Keratinocyte (primary cell): Measurements from ENCODE around the gene RNU6-1. TPM values are rescaled to one million over a fixed set of nuclear protein-coding genes. Genes with fewer than 3 reads are reported as not detected.
A peak's percentile ranks its signal among the peaks of the same experiment; 100 is the strongest.

ENCODE experiments used
- DNase-seq: peaks from one replicate; pipeline ENCODE4 v3.0.0-alpha.2; 2011; ENCODE audit warnings: low read depth, missing footprints, low spot score
- FAIRE-seq: peaks from 2 replicates; lab custom pipeline; 2011; peaks lifted over from hg19 to GRCh38; lab: Jason Lieb, UNC
- H2AFZ ChIP-seq: 2 replicates; pipeline ENCODE4 v1.6.0; 2012; ENCODE audit warnings: low read length, control low read depth, inconsistent platforms; ENCODE audit not compliant: control insufficient read depth
- H3K27ac ChIP-seq: 2 replicates; pipeline ENCODE4 v1.5.1; 2011; ENCODE audit warnings: low read length; ENCODE audit not compliant: control insufficient read depth, insufficient read depth
- H3K27me3 ChIP-seq: 3 replicates; pipeline ENCODE4 v1.6.0; 2011; ENCODE audit warnings: low read length; ENCODE audit not compliant: control insufficient read depth, insufficient read depth; ENCODE audit errors: extremely low read depth
- H3K36me3 ChIP-seq, 2 experiments: 2 replicates in 1 of 2; 3 replicates in 1 of 2; pipeline ENCODE4 v1.5.1; 2011; ENCODE audit warnings: low read length in 2 of 2, mild to moderate bottlenecking in 1 of 2; ENCODE audit not compliant: control insufficient read depth in 2 of 2, insufficient read depth in 2 of 2; ENCODE audit errors: extremely low read depth in 1 of 2
- H3K4me1 ChIP-seq: 3 replicates; pipeline ENCODE4 v1.5.1; 2011; ENCODE audit warnings: low read length; ENCODE audit not compliant: control insufficient read depth, insufficient read depth; ENCODE audit errors: extremely low read depth
- H3K4me2 ChIP-seq: 3 replicates; pipeline ENCODE4 v1.6.0; 2011; ENCODE audit warnings: low read depth, low read length; ENCODE audit not compliant: control insufficient read depth, insufficient read depth; ENCODE audit errors: extremely low read depth
- H3K4me3 ChIP-seq, 3 experiments: fragments of 200-600 bp in 1 of 3; sonication (generic) in 1 of 3; 2 replicates in 2 of 3; 3 replicates in 1 of 3; pipeline ENCODE4 v1.5.1; 2011 to 2016; ENCODE audit warnings: low read length in 3 of 3, mild to moderate bottlenecking in 3 of 3, control low read depth in 2 of 3, inconsistent platforms in 1 of 3, low read depth in 1 of 3, mixed read lengths in 1 of 3, mixed run types in 1 of 3, moderate library complexity in 1 of 3; ENCODE audit not compliant: control insufficient read depth in 2 of 3, insufficient read depth in 2 of 3; ENCODE audit errors: extremely low read depth in 1 of 3
- H3K79me2 ChIP-seq: 2 replicates; pipeline ENCODE4 v1.6.0; 2012; ENCODE audit warnings: low read length; ENCODE audit not compliant: control insufficient read depth, insufficient read depth
- H3K9ac ChIP-seq: 3 replicates; pipeline ENCODE4 v1.6.0; 2011; ENCODE audit warnings: low read length; ENCODE audit not compliant: control insufficient read depth, insufficient read depth; ENCODE audit errors: extremely low read depth
- H3K9me1 ChIP-seq: 3 replicates; pipeline ENCODE4 v1.6.0; 2011; ENCODE audit warnings: low read length; ENCODE audit not compliant: control insufficient read depth, insufficient read depth; ENCODE audit errors: extremely low read depth
- H3K9me3 ChIP-seq: 2 replicates; pipeline ENCODE4 v1.5.1; 2012; ENCODE audit warnings: low read depth, low read length; ENCODE audit not compliant: control insufficient read depth
- H4K20me1 ChIP-seq: 3 replicates; pipeline ENCODE4 v1.6.0; 2011; ENCODE audit warnings: low read length; ENCODE audit not compliant: control insufficient read depth, insufficient read depth; ENCODE audit errors: extremely low read depth
- EZH2 ChIP-seq: IDR thresholded peaks from one replicate; pipeline ENCODE4 v1.6.1; 2012; ENCODE audit warnings: inconsistent platforms, mild to moderate bottlenecking, low read length, moderate library complexity
- dilution Hi-C: fragments of 300-500 bp; cut with MboI; formaldehyde crosslinking; loops from one replicate; pipeline ENCODE4 v1.7.0; 2020; ENCODE audit warnings: low sequenced_read_pairs; ENCODE audit not compliant: extremely low pct_ligation_motif_present
- polyA plus RNA-seq, 5 experiments: library from polyadenylated mRNA; depleted of rRNA in 3 of 5; stranded (reverse) in 3 of 5; stranded (forward) in 1 of 5; unstranded in 1 of 5; fragments of >200 nt; gene quantifications; 1 replicate in 1 of 5; 2 replicates in 3 of 5; 3 replicates in 1 of 5; pipeline versions ENCODE4 v1.2.1 to v1.2.3, GENCODE V29; 2011 to 2012; ENCODE audit warnings: missing spikeins in 2 of 5, low read depth in 1 of 5, low replicate concordance in 1 of 5
- TF ChIP-seq, protein P1 (sequence below), 3 experiments: IDR thresholded peaks in 1 of 3; conservative IDR thresholded peaks in 1 of 3; optimal IDR thresholded peaks in 1 of 3; 2 replicates in 2 of 3; 3 replicates in 1 of 3; pipeline versions ENCODE3 to v1.5.1; 2011; ENCODE audit warnings: low read length in 3 of 3, mild to moderate bottlenecking in 3 of 3, moderate library complexity in 2 of 3, control low read depth in 1 of 3, inconsistent platforms in 1 of 3; ENCODE audit not compliant: insufficient read depth in 2 of 3; ENCODE audit errors: extremely low read depth in 1 of 3

RNU6-1 gene
- polyA plus RNA-seq, 1 donor (not counting 4 experiments of a cell fraction or from before 2014, with no cell fraction given), result not detected

DNA sequence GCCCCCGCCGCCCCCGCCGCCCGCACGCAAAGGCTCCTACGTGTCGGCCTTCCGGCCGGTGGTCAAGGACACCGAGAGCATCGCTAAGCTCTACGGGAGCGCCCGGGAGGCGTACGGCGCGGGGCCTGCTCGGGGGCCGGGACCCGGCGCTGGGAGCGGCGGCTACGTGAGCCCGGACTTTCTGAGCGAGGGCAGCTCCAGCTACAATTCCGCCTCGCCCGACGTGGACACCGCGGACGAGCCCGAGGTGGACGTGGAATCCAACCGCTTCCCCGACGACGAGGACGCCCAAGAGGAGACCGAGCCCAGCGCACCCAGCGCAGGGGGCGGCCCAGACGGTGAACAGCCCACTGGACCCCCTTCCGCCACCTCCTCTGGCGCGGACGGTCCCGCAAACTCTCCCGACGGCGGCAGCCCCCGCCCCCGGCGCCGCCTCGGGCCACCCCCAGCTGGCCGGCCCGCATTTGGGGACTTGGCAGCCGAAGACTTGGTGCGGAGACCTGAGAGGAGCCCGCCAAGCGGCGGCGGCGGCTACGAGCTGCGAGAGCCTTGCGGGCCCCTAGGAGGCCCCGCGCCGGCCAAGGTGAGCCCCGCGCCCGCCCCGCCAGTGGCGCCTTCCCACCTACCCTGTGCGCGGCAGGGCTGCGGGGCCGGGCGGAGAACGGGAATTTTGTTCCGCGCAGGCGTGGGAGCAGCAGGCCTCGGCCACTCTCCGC is 12.1 kb downstream of the RNU6-1 start:
- dilution Hi-C loops, result no loop called here
- Histone ChIP-seq H2AFZ (no peak overlapping the region), H3K79me2 (no peaks in the 10 kb centered on the region), H3K9me3 (no peaks in the 10 kb centered on the region), H3K4me1 (peaks cover 7% of the 10 kb centered on the region), H3K4me2 (peak overlapping the region; percentile 41), H3K36me3 (no peaks in the 10 kb centered on the region), H3K9me1 (no peaks in the 10 kb centered on the region), H3K27ac (no peak overlapping the region), H4K20me1 (peaks cover 11% of the 10 kb centered on the region), H3K4me3 (no peak overlapping the region), H3K9ac (no peak overlapping the region), H3K27me3 (peaks cover 97% of the 10 kb centered on the region)
- TF ChIP-seq, protein P1, sequence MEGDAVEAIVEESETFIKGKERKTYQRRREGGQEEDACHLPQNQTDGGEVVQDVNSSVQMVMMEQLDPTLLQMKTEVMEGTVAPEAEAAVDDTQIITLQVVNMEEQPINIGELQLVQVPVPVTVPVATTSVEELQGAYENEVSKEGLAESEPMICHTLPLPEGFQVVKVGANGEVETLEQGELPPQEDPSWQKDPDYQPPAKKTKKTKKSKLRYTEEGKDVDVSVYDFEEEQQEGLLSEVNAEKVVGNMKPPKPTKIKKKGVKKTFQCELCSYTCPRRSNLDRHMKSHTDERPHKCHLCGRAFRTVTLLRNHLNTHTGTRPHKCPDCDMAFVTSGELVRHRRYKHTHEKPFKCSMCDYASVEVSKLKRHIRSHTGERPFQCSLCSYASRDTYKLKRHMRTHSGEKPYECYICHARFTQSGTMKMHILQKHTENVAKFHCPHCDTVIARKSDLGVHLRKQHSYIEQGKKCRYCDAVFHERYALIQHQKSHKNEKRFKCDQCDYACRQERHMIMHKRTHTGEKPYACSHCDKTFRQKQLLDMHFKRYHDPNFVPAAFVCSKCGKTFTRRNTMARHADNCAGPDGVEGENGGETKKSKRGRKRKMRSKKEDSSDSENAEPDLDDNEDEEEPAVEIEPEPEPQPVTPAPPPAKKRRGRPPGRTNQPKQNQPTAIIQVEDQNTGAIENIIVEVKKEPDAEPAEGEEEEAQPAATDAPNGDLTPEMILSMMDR (optimal IDR thresholded peaks at IDR 0.05 in 1 of 3, IDR thresholded peaks at IDR 0.05 in 1 of 3, conservative IDR thresholded peaks at IDR 0.05 in 1 of 3; ENCODE audit: extremely low read depth in 1 of 3, insufficient read depth in 2 of 3, low read length in 3 of 3), result no peak
- TF ChIP-seq EZH2, result peak; percentile 85
- no peak for FAIRE-seq
- DNase-seq, result no peak

DNA sequence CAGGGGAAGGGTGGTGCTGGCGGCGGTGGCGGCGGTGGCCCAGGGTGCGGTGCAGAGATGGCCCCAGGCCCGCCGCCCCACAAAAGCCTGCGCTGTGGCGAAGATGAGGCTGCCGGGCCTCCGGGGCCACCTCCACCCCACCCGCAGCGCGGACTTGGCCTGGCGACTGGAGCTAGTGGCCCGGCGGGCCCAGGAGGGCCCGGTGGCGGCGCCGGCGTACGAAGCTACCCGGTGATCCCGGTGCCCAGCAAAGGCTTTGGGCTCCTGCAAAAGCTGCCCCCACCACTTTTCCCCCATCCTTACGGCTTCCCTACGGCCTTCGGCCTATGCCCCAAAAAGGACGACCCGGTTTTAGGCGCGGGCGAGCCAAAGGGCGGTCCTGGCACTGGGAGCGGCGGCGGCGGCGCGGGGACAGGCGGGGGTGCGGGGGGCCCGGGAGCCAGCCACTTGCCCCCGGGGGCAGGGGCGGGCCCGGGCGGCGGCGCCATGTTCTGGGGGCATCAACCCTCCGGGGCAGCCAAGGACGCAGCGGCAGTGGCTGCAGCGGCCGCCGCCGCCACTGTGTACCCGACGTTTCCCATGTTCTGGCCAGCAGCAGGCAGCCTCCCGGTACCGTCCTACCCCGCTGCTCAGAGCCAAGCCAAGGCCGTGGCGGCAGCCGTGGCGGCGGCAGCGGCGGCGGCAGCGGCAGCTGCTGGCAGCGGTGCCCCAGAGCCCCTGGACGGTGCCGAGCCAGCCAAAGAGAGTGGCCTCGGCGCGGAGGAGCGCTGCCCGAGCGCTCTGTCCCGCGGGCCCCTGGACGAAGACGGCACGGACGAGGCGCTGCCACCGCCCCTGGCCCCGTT is 12.9 kb downstream of the RNU6-1 start:
- DNase-seq (no peak), FAIRE-seq (no peak)
- Histone ChIP-seq H3K79me2 (no peaks in the 10 kb centered on the region), H3K9me3 (no peaks in the 10 kb centered on the region), H3K9me1 (no peaks in the 10 kb centered on the region), H3K4me1 (peaks cover 7% of the 10 kb centered on the region), H3K9ac (no peak overlapping the region), H3K4me3 (no peak overlapping the region), H3K4me2 (no peak overlapping the region), H3K27me3 (peaks cover 97% of the 10 kb centered on the region), H3K27ac (no peak overlapping the region), H3K36me3 (no peaks in the 10 kb centered on the region), H2AFZ (no peak overlapping the region), H4K20me1 (peaks cover 13% of the 10 kb centered on the region)
- dilution Hi-C loops, result no loop called here
- TF ChIP-seq, protein P1 (optimal IDR thresholded peaks at IDR 0.05 in 1 of 3, IDR thresholded peaks at IDR 0.05 in 1 of 3, conservative IDR thresholded peaks at IDR 0.05 in 1 of 3; ENCODE audit: extremely low read depth in 1 of 3, insufficient read depth in 2 of 3, low read length in 3 of 3), result no peak
- TF ChIP-seq EZH2, result peak; percentile 56
